GM08714 (cell line): Measurements from ENCODE around the gene SLC29A1.

Source experiments
- H3K4me3 ChIP-seq: fragments of 200-500 bp; sonication (Bioruptor generic); 2 replicates; pipeline ENCODE4 v1.5.1; 2014; ENCODE audit warnings: mild to moderate bottlenecking, low read length, inconsistent platforms
- ZNF274 ChIP-seq: IDR thresholded peaks from 2 replicates; pipeline ENCODE4 v1.6.1; 2012; ENCODE audit warnings: mild to moderate bottlenecking, low read depth, low read length

SLC29A1 gene

DNA sequence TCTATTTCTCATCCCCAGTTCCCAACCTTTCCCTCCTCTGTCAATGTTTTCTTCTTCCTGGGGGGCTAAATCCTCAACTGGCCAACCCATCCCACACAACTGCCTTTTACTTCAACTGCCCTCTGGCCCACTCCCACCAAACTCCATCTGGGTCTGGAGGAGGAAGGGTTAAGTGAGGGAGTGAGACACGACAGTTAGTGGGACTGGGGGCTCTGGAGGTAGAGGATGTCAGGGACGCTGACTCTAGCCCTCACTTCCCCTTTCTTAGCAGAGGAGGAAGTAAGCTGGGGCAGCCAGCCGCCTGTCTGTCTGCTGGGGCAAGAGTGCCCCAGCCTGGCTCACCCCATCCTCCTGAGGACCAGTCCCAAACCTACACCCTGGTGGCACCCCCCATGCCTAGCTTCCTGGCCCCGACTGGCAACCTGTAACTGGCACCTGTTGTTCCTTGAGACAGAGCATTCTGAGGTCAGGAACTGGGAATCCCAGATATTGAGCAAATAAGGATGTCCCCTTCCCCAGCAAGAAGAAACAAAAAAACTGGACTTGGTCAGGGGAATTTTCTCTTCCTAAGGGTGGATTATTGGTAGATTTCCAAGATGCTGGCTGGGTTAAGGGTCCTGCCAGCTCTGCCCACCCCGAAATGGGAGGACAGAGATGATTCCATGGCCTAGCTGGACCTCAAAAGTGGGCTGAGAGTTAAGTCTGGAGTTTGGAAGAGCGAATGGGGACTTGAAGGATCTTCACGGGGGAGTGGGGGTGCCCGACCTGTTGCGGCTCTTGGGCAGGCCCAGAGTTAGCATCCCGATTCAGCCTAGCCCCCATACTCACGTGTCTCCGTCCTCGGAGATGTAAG lies 41.0 kb downstream of the SLC29A1 start:
- H3K4me3 ChIP-seq = peak overlapping the region; percentile 91
- no peak for TF ChIP-seq ZNF274

GRCh38 chr6:44265007-44265721 lies 41.8 kb downstream of the SLC29A1 start, which contains the start of gene NFKBIE:
NFKBIE (minus strand) TSS chr6:44265551; CDS start chr6:44265346, 205 bp downstream.
- H3K4me3 ChIP-seq = peak within 1 kb of the TSS; percentile 91
- TF ChIP-seq ZNF274 = no peak

DNA sequence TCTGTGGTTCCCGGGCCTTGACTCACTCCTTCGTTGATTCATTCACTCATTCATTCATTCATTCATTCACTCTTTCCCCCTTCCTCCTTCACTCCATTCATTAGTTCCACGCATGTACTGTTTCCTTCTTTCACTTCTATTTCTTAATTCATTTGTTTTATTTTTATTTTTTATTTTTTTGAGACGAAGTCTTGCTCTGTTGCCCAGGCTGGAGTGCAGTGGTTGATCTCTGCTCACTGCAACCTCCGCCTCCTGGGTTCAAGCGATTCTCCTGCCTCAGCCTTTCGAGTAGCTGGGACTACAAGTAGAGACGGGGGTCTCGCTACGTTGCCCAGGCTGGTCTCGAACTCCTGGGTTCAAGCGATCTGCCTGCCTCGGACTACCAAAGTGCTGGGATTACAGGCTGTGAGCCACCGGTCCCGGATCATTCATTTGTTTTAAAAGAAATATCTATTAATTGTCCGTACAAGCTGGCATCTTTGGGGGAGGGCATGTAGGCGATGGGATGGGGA lies 42.4 kb downstream of the SLC29A1 start:
- H3K4me3 ChIP-seq = peak overlapping the region; percentile 22; the same call in 1 of the 2 replicates
- TF ChIP-seq ZNF274 = no peak

DNA sequence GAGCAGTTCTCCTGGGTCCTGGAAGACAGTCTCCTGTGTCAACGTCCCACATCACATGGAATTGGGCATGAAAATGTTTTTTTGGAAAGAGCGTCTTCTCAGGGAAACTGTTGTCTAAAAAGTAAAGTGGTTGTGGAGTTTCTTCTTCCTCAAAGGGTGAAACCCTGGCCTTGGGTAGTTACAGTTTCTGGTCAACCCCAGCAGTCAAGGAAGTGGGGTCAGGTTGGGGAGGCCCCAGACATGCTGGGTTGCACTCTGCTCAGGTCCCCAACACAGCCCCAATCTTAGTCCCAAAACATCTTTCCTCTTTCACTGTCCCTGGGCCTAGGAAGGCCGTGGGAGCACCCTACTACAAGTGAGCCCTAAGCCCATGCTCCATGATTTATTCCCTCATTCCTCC lies 43.0 kb downstream of the SLC29A1 start:
- H3K4me3 ChIP-seq = peak overlapping the region; percentile 22; the same call in 1 of the 2 replicates
- no peak for TF ChIP-seq ZNF274

- no peak for TF ChIP-seq ZNF274
- no peak overlapping the region for H3K4me3 ChIP-seq
These were observed 43.9 kb downstream of the SLC29A1 start for GRCh38 chr6:44267252-44267651.

DNA sequence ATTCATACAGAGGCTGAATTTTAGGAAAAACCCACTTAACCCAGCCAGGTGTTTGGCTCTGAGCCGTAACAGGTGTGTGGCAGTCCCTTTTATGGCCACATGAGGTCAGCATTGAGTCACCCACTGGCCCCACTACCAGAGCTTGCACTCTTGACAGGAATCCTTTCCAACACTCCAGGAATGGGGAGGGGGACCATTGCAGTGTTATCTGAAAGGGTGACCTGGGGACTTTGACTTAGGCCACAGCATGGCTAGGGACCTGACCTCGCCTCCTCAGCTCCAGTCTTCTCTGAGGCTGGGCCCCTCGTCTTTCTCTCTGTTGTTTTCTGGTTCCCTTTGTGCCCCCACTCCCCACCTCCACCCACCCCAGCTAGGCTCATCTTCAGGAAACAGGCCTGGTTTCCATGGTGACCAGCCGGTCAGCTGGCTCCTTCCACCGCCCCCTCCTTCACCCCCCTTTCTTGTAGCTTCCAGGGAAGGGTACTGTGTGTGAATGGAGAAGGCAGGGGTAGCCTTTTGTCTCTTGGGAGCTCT lies 44.8 kb downstream of the SLC29A1 start:
- TF ChIP-seq ZNF274 = no peak
- H3K4me3 ChIP-seq = no peak overlapping the region

- H3K4me3 ChIP-seq = no peak overlapping the region
- no peak for TF ChIP-seq ZNF274
These were observed 46.0 kb downstream of the SLC29A1 start for GRCh38 chr6:44269178-44269920.

GRCh38 chr6:44269921-44270525 lies 46.6 kb downstream of the SLC29A1 start, which contains the start of gene TMEM151B:
TMEM151B (plus strand) TSS chr6:44270450; CDS start chr6:44270743, 293 bp downstream.
- no peak for TF ChIP-seq ZNF274

GRCh38 chr6:44270526-44271405 lies 47.4 kb downstream of the SLC29A1 start:
- TF ChIP-seq ZNF274 = no peak
- no peak overlapping the region; the same call in 1 of the 2 replicates for H3K4me3 ChIP-seq

More at GRCh38 chr6:44269921-44270525, 46.6 kb downstream of the SLC29A1 start, which contains the start of gene TMEM151B:
- H3K4me3 ChIP-seq = no peak within 1 kb of the TSS; the same call in 1 of the 2 replicates

DNA sequence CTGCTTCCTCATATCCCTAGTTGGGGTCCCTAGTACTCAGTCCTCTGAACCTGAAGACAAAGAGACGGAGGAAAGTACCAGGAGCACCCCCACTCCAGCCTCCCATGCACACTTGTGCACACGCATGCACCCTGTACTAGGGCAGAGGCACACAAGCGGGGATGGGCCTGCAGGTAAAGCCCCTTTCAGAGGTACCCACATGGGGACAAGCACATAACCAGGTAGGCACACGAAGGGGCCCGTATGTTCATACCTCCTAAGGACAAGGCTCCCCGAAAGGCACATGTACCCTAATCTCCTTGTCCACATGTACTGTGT lies 48.0 kb downstream of the SLC29A1 start:
- H3K4me3 ChIP-seq = no peak overlapping the region
- no peak for TF ChIP-seq ZNF274

- TF ChIP-seq ZNF274 = no peak
- H3K4me3 ChIP-seq = no peak overlapping the region
These were observed 48.5 kb downstream of the SLC29A1 start for GRCh38 chr6:44271914-44272313.

DNA sequence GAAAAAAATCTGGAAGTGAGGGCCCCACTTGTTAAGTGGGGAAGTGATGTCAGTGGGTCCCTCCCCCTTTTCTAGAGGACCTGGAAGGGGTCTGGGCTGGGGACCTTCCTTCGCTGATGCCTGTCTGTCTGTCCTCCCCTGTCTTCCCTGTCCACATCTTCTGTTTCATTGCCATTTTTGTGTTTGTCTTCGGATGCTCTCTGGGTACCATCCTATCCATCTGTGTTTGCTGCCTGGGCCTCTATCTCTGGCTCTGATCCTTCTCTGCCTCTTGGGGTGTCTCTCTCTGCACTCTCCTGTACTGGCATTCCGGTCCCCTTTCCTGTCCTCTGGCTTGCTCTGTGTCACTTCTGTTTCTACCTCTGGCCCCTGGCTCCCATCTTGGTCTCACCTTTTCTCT lies 49.1 kb downstream of the SLC29A1 start:
- no peak for TF ChIP-seq ZNF274
- no peak overlapping the region for H3K4me3 ChIP-seq
